ENCODE measurements around the gene PBRM1. TPM values are rescaled to one million over a fixed set of nuclear protein-coding genes. Genes with fewer than 3 reads are reported as not detected.

The PBRM1 gene
- total RNA-seq, 1 experiment from 2014 or later: 42.8 TPM

GRCh38 chr3:52719618-52720017 lies 33.9 kb upstream of the PBRM1 start:
- POLR2A ChIA-PET (ENCODE audit: unreplicated experiment): no interaction called here
- CTCF ChIA-PET: no interaction called here
- peaks cover 3% of the 10 kb centered on the region; the same call in 1 of the 2 replicates for H3F3A ChIP-seq (ENCODE audit: insufficient read depth, low read depth)

DNA sequence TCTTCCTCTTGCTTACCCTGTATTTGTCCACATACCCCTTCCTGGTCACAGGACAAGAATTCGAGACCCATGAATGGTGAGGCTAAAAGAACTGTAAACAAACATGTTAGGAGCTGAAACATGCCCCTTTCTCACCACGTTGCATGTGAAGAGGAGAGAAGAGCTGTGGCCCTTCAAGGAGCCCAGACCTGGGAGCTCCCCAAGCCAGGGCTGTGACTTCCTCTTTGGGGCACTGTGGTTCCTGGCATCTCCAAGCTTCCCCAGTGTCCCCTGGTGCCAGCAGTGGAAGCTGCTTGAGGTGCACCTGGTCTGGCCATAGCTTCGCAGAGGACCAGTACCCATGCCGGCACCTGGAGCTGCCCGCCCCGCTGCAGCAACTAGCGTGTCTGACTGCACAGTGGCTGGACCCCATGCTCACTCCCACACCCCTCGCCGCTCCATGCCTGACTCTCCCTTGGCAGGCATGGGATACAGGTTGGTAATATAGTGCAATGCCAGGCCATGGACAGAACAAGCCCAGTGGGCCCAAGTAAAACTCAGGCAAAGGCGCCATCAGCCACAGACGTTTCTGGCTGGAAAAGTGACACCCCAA lies 30.1 kb upstream of the PBRM1 start:
- no peaks in the 10 kb centered on the region for H3K36me3 ChIP-seq (ENCODE audit: low read depth)
- POLR2A ChIA-PET (ENCODE audit: unreplicated experiment): no interaction called here
- no peaks in the 10 kb centered on the region for H4K20me1 ChIP-seq (ENCODE audit: insufficient read depth)
- no TSS peak for BruUV-seq (replicated peaks)
- no peaks in the 10 kb centered on the region for H3K9me3 ChIP-seq (ENCODE audit: insufficient read depth, low read depth)
- CTCF ChIA-PET: no interaction called here
- intact Hi-C loops (cut with micrococcal nuclease; ENCODE audit: unreplicated experiment): no loop called here
- no peak overlapping the region for H3K4me2 ChIP-seq
- no peaks in the 10 kb centered on the region for H3K9me2 ChIP-seq (ENCODE audit: insufficient read depth)
- no peaks in the 10 kb centered on the region for H3K79me2 ChIP-seq (ENCODE audit: low read depth)
- no peak overlapping the region for H3K4me3 ChIP-seq
- no peak overlapping the region for H3K27ac ChIP-seq
- H3K27me3 ChIP-seq (ENCODE audit: insufficient read depth, low read depth): no peaks in the 10 kb centered on the region
- DNase-seq: no peak
- H2AFZ ChIP-seq: no peak overlapping the region
- H3F3A ChIP-seq (ENCODE audit: insufficient read depth, low read depth): peaks cover 11% of the 10 kb centered on the region; the same call in 1 of the 2 replicates
- H3K4me1 ChIP-seq (replicated peaks; ENCODE audit: insufficient read depth): no peaks in the 10 kb centered on the region
- TF ChIP-seq, protein P1, sequence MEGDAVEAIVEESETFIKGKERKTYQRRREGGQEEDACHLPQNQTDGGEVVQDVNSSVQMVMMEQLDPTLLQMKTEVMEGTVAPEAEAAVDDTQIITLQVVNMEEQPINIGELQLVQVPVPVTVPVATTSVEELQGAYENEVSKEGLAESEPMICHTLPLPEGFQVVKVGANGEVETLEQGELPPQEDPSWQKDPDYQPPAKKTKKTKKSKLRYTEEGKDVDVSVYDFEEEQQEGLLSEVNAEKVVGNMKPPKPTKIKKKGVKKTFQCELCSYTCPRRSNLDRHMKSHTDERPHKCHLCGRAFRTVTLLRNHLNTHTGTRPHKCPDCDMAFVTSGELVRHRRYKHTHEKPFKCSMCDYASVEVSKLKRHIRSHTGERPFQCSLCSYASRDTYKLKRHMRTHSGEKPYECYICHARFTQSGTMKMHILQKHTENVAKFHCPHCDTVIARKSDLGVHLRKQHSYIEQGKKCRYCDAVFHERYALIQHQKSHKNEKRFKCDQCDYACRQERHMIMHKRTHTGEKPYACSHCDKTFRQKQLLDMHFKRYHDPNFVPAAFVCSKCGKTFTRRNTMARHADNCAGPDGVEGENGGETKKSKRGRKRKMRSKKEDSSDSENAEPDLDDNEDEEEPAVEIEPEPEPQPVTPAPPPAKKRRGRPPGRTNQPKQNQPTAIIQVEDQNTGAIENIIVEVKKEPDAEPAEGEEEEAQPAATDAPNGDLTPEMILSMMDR (conservative IDR thresholded peaks at IDR 0.05): no peak
- no peak for TF ChIP-seq EZH2 (IDR thresholded peaks at IDR 0.05; ENCODE audit: low read depth)

More at GRCh38 chr3:52719618-52720017, 33.9 kb upstream of the PBRM1 start:
- Histone ChIP-seq H3K9me2 (ENCODE audit: insufficient read depth) (no peaks in the 10 kb centered on the region), H3K36me3 (ENCODE audit: low read depth) (no peaks in the 10 kb centered on the region), H4K20me1 (ENCODE audit: insufficient read depth) (no peaks in the 10 kb centered on the region), H3K27ac (no peak overlapping the region), H3K9me3 (ENCODE audit: insufficient read depth, low read depth) (no peaks in the 10 kb centered on the region), H3K4me1 (replicated peaks; ENCODE audit: insufficient read depth) (no peaks in the 10 kb centered on the region), H3K27me3 (ENCODE audit: insufficient read depth, low read depth) (no peaks in the 10 kb centered on the region), H3K4me3 (no peak overlapping the region), H3K79me2 (ENCODE audit: low read depth) (no peaks in the 10 kb centered on the region), H2AFZ (no peak overlapping the region), H3K4me2 (no peak overlapping the region)
- no TSS peak for BruUV-seq (replicated peaks)
- TF ChIP-seq EZH2 (IDR thresholded peaks at IDR 0.05; ENCODE audit: low read depth): no peak
- TF ChIP-seq, protein P1 (conservative IDR thresholded peaks at IDR 0.05): no peak
- no peak for DNase-seq
- intact Hi-C loops (cut with micrococcal nuclease; ENCODE audit: unreplicated experiment): no loop called here

- TF ChIP-seq, protein P1 (conservative IDR thresholded peaks at IDR 0.05): no peak
- TF ChIP-seq EZH2 (IDR thresholded peaks at IDR 0.05; ENCODE audit: low read depth): no peak
- H3K4me3 ChIP-seq: no peak overlapping the region
- ChIA-PET CTCF (no interaction called here), POLR2A (ENCODE audit: unreplicated experiment) (no interaction called here)
- H3K27ac ChIP-seq: no peak overlapping the region
- no peaks in the 10 kb centered on the region for H3K4me1 ChIP-seq (replicated peaks; ENCODE audit: insufficient read depth)
- no peaks in the 10 kb centered on the region for H3K79me2 ChIP-seq (ENCODE audit: low read depth)
- BruUV-seq (replicated peaks): no TSS peak
- H3K9me2 ChIP-seq (ENCODE audit: insufficient read depth): no peaks in the 10 kb centered on the region
- H3K9me3 ChIP-seq (ENCODE audit: insufficient read depth, low read depth): no peaks in the 10 kb centered on the region
- peaks cover 13% of the 10 kb centered on the region; the same call in 1 of the 2 replicates for H3F3A ChIP-seq (ENCODE audit: insufficient read depth, low read depth)
- H3K4me2 ChIP-seq: no peak overlapping the region
- no peaks in the 10 kb centered on the region for H3K27me3 ChIP-seq (ENCODE audit: insufficient read depth, low read depth)
- no peaks in the 10 kb centered on the region for H3K36me3 ChIP-seq (ENCODE audit: low read depth)
- no peak overlapping the region for H2AFZ ChIP-seq
- no peaks in the 10 kb centered on the region for H4K20me1 ChIP-seq (ENCODE audit: insufficient read depth)
- intact Hi-C loops (cut with micrococcal nuclease; ENCODE audit: unreplicated experiment): no loop called here
- no peak for DNase-seq
Observed at GRCh38 chr3:52714335-52715302, 28.9 kb upstream of the PBRM1 start.
